Retinal pigment epithelial cell (primary cell): ENCODE data around the gene NAA15.

Experiments used
- DNase-seq: peaks from one replicate; pipeline ENCODE4 v3.0.0-alpha.2; 2010; ENCODE audit warnings: low read depth
- H3K4me3 ChIP-seq: 2 replicates; pipeline ENCODE4 v1.5.1; 2011; ENCODE audit warnings: mild to moderate bottlenecking, low read length, control low read depth, moderate library complexity
- TF ChIP-seq, protein P1 (sequence below): conservative IDR thresholded peaks from 2 replicates; pipeline ENCODE4 v1.5.1; 2011; ENCODE audit warnings: low read depth, low read length, control low read depth, inconsistent platforms

NAA15 gene

DNA sequence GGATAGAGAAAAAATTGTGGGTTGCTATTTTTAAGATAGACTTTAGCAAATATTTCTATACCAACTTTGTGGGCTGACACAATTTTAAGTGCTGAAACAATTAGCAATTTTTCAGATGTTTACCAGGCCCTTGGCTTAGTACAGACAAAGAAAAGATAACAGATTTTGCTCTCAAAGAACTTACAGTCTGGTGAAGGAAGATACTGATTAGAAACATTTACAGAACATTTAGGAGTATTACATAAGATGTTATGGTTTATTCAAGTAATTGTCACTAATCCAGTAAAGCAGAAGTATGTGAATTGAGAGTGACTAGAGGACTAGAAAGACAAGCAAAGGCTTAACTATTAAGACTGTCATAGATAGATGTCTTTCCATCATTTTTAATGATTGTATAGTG is 36.3 kb downstream of the NAA15 start:
- TF ChIP-seq, protein P1, sequence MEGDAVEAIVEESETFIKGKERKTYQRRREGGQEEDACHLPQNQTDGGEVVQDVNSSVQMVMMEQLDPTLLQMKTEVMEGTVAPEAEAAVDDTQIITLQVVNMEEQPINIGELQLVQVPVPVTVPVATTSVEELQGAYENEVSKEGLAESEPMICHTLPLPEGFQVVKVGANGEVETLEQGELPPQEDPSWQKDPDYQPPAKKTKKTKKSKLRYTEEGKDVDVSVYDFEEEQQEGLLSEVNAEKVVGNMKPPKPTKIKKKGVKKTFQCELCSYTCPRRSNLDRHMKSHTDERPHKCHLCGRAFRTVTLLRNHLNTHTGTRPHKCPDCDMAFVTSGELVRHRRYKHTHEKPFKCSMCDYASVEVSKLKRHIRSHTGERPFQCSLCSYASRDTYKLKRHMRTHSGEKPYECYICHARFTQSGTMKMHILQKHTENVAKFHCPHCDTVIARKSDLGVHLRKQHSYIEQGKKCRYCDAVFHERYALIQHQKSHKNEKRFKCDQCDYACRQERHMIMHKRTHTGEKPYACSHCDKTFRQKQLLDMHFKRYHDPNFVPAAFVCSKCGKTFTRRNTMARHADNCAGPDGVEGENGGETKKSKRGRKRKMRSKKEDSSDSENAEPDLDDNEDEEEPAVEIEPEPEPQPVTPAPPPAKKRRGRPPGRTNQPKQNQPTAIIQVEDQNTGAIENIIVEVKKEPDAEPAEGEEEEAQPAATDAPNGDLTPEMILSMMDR = no peak
- H3K4me3 ChIP-seq = no peak overlapping the region
- DNase-seq = no peak

DNA sequence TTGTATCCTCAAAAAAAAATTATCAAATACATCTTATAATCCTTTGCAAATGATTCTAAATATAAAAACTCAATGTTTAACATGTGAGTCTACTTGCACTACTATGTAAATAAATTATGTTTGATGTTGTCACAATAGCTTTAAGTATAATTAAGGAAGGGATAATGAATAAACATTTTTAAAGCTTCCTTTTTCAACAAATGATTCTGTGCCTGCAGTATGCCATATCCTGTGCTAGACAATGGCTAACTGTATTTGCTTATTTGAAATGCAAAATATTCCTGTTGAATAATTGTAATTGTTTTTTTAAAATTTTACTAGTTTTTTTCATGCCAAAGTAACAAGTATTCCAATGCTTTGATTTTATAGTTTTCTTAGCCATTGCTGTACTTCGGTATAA is 60.0 kb downstream of the NAA15 start:
- H3K4me3 ChIP-seq = no peak overlapping the region
- DNase-seq = no peak
- TF ChIP-seq, protein P1 = no peak

DNA sequence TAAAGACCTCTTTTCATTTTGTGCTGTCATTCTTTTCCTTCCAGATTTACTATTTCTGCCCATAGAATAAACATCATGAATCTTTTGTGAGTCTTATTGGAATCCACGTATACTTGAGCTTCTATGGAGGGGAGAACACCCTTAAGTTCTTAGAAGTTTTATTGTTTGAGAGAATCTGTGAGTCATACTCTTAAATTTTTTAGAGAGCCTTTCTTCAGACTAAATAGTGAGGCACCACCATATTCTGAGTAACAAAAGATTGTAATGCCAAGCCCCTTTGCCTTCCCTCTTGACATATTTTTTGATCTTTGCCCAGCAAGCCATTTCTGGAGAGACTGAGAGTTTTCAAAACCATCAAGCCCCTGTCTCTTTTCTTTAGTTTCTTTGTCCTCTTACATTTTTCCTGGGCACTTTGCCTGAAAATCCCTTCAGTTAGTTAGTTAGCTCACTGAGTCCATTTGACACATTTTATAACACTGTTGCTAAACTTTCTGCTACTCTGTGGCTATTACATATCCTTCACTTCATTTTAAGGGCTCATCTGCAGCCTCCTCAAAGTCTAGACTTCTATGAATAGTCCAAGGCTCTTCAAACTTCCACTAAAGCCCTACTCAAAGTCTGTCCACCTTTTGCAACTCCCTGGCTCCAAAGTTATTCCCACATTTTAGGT is 66.3 kb downstream of the NAA15 start:
- DNase-seq = no peak
- H3K4me3 ChIP-seq = no peak overlapping the region
- TF ChIP-seq, protein P1 = no peak

DNA sequence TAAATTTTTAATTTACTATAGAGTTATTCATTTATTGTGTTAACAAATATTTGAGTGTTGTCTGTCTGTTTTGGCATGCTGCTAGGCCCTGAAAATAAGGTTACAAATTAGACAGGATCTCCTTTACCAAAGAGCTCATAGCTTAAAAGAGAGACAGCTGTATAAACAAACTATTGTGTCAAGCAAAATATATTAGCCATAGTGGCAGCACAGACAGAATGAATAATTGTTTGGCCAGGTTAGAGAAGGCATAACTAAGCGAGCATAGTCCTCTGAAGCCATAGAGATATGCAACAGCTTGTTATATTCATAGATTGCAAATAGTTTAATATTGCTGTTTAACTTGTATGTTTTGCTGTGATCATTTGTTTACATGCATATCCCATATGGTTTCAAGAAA is 67.7 kb downstream of the NAA15 start:
- TF ChIP-seq, protein P1 = no peak
- H3K4me3 ChIP-seq = no peak overlapping the region
- DNase-seq = no peak

DNA sequence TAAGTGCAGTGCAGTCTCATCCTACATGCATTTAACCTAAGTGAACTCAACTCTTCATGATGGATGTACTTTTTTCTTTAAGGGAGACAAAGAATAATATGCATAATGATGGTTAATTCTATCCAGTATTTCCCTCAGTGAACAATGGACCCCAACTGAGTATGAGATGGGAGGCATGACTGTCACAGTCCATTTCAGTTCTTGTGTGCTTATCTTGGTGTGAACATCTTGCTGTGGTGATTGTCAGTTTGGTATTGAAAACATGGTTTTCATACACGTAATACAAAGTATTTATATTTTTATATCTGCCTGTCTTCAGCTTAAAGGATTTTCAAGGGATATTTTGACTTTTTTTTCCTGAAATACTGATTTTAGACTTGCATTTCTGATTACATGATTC is 72.9 kb downstream of the NAA15 start:
- no peak for DNase-seq
- TF ChIP-seq, protein P1 = no peak
- H3K4me3 ChIP-seq = no peak overlapping the region

DNA sequence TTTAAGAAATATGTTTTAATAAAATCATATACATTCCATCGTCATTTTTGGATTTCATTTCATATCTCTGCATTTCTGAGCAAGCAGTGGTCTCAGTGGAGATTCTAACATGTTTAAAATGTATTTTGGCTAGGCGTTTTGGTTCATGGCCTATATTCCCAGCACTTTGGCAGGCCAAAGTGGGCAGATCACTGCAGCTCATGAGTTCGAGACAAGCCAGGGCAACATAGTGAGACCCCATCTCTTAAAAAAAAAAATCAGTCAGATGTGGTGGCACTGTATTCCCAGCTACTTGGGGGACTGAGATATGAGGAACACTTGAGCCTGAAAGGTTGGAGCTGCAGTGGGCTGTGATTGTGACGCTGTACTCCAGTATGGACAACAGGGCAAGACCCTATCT is 85.1 kb downstream of the NAA15 start:
- TF ChIP-seq, protein P1 = no peak

DNA sequence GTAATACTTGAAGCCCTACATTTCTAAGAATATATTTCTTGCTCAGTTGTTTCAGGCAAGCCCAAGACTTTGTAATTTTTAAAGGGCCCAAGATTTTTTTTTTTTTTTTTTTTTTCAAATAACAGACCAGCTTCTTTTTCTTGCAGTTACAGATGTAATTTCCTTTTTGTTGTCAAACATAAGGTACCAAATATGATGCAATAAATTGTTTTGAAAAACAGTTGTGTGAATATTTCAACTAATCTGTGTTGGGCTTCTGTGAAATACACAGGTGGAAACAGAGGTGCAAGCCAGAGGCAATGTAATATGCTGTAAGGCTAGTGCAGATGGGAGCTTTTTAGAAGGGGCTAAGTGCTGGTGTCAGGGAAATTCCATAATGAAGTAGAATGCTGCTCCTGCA is 87.8 kb downstream of the NAA15 start:
- TF ChIP-seq, protein P1 = no peak
- H3K4me3 ChIP-seq = no peak overlapping the region
- DNase-seq = no peak

More for the DNA sequence above, 85.1 kb downstream of the NAA15 start:
- H3K4me3 ChIP-seq = no peak overlapping the region
- DNase-seq = no peak
